PC-3 (cell line): Measurements from ENCODE around the gene CTSZ. TPM values are rescaled to one million over a fixed set of nuclear protein-coding genes. Genes with fewer than 3 reads are reported as not detected.

Experiments used
- ATAC-seq: fragments of 200-7000 bp; cut with Tn5 transposase; 2 replicates; pipeline ENCODE4 v1.9.1; 2020; ENCODE audit warnings: mild to moderate bottlenecking, moderate library complexity
- BruUV-seq: library from RNA; stranded (reverse); fragments of 400-500 nt; replicated peaks from 2 replicates; lab custom pipeline; 2021; lab: Mats Ljungman, UMichigan
- CTCF ChIA-PET: fragments of 300-600 bp; sonication (Branson Sonifier 250); formaldehyde crosslinking; loops from one replicate; lab custom pipeline; 2022; ENCODE audit warnings: antibody characterized with exemption; lab: Charles Lee
- POLR2A ChIA-PET: fragments of 300-600 bp; sonication (Branson Sonifier 250); formaldehyde crosslinking; loops from one replicate; lab custom pipeline; 2022; ENCODE audit warnings: antibody characterized with exemption; ENCODE audit not compliant: unreplicated experiment; lab: Charles Lee
- DNase-seq: peaks from one replicate; pipeline ENCODE4 v3.0.0-alpha.2; 2015
- H2AFZ ChIP-seq: fragments of 300-600 bp; sonication (generic); 2 replicates; pipeline ENCODE4 v1.6.0; 2016; ENCODE audit warnings: antibody characterized with exemption, low read length
- H3F3A ChIP-seq: fragments of 300-600 bp; sonication (generic); one replicate; pipeline ENCODE4 v1.6.0; 2017; ENCODE audit warnings: antibody characterized with exemption, low read length, control low read depth, mild to moderate bottlenecking; ENCODE audit not compliant: unreplicated experiment
- H3K27ac ChIP-seq: fragments of 300-600 bp; sonication (generic); 2 replicates; pipeline ENCODE4 v1.5.1; 2016; ENCODE audit warnings: mild to moderate bottlenecking, low read length
- H3K27me3 ChIP-seq: fragments of 300-600 bp; sonication (generic); 2 replicates; pipeline ENCODE4 v1.6.1; 2016; ENCODE audit warnings: low read length, mixed read lengths
- H3K36me3 ChIP-seq: fragments of 300-600 bp; sonication (generic); 2 replicates; pipeline ENCODE4 v1.6.1; 2016; ENCODE audit warnings: low read depth, mixed run types, low read length, mixed read lengths
- H3K4me1 ChIP-seq: fragments of 300-600 bp; sonication (generic); 2 replicates; pipeline ENCODE4 v1.5.1; 2016; ENCODE audit warnings: low read length; ENCODE audit not compliant: insufficient read depth
- H3K4me2 ChIP-seq: fragments of 300-600 bp; sonication (generic); 2 replicates; pipeline ENCODE4 v1.6.0; 2016; ENCODE audit warnings: low read length
- H3K4me3 ChIP-seq: fragments of 300-600 bp; sonication (generic); 2 replicates; pipeline ENCODE4 v1.5.1; 2016; ENCODE audit warnings: mild to moderate bottlenecking, low read length, mixed read lengths
- H3K79me2 ChIP-seq: fragments of 300-600 bp; sonication (generic); 2 replicates; pipeline ENCODE4 v1.6.1; 2017; ENCODE audit warnings: low read length, mixed read lengths
- H3K9ac ChIP-seq: fragments of 300-600 bp; sonication (generic); 2 replicates; pipeline ENCODE4 v1.6.0; 2016; ENCODE audit warnings: mild to moderate bottlenecking, low read length
- H3K9me2 ChIP-seq: fragments of 300-600 bp; sonication (generic); replicated peaks from 2 replicates; pipeline ENCODE4 v1.6.1; 2016; ENCODE audit warnings: mixed run types, low read length, mixed read lengths
- H3K9me3 ChIP-seq: fragments of 300-600 bp; sonication (generic); 2 replicates; pipeline ENCODE4 v1.6.1; 2016; ENCODE audit warnings: low read length, mixed read lengths
- H4K20me1 ChIP-seq: fragments of 300-600 bp; sonication (generic); 2 replicates; pipeline ENCODE4 v1.6.1; 2016; ENCODE audit warnings: low read length, mixed read lengths
- CTCF ChIP-seq: fragments of 300-600 bp; sonication (generic); conservative IDR thresholded peaks from 2 replicates; pipeline ENCODE4 v1.5.1; 2017; ENCODE audit warnings: antibody characterized with exemption, low read depth, mild to moderate bottlenecking, low read length
- EZH2 ChIP-seq: fragments of 300-600 bp; sonication (generic); IDR thresholded peaks from one replicate; pipeline ENCODE4 v1.6.1; 2017; ENCODE audit warnings: antibody characterized with exemption, mild to moderate bottlenecking, low read length; ENCODE audit not compliant: unreplicated experiment
- EZH2phosphoT487 ChIP-seq: fragments of 300-600 bp; sonication (generic); IDR thresholded peaks from 2 replicates; pipeline ENCODE4 v1.6.1; 2018; ENCODE audit warnings: mild to moderate bottlenecking, antibody characterized with exemption, low read length, borderline replicate concordance
- intact Hi-C: fragments of 100-400 bp; cut with micrococcal nuclease; formaldehyde crosslinking; loops from 2 replicates; pipeline ENCODE4 v1.9.0; 2023
- total RNA-seq: library from RNA; depleted of rRNA; stranded (reverse); fragments of >200 nt; gene quantifications from 2 replicates; pipeline ENCODE4 v1.2.3, GENCODE V29; 2014

CTSZ gene
- total RNA-seq, 1 experiment from 2014 or later, result 191 TPM

GRCh38 chr20:58973179-58973578 lies 33.9 kb downstream of the CTSZ start:
- H3K4me1 ChIP-seq, result no peaks in the 10 kb centered on the region
- no peak for TF ChIP-seq EZH2
- TF ChIP-seq EZH2phosphoT487, result no peak
- TF ChIP-seq CTCF, result no peak
- no peak overlapping the region for H3K9ac ChIP-seq
- H2AFZ ChIP-seq, result no peak overlapping the region
- no peaks in the 10 kb centered on the region for H3K36me3 ChIP-seq
- CTCF ChIA-PET, result no interaction called here
- no peak overlapping the region for H3K4me2 ChIP-seq
- no peaks in the 10 kb centered on the region for H3K9me2 ChIP-seq
- no TSS peak for BruUV-seq
- ATAC-seq (no peak), DNase-seq (no peak)
- H4K20me1 ChIP-seq, result no peaks in the 10 kb centered on the region
- intact Hi-C loops, result no loop called here
- H3F3A ChIP-seq, result no peaks in the 10 kb centered on the region
- H3K27ac ChIP-seq, result no peak overlapping the region
- H3K27me3 ChIP-seq, result peaks cover 36% of the 10 kb centered on the region
- peaks cover 12% of the 10 kb centered on the region for H3K9me3 ChIP-seq
- H3K79me2 ChIP-seq, result no peaks in the 10 kb centered on the region
- POLR2A ChIA-PET, result no interaction called here
- H3K4me3 ChIP-seq, result no peak overlapping the region

GRCh38 chr20:58971429-58971828 lies 35.6 kb downstream of the CTSZ start:
- H4K20me1 ChIP-seq, result no peaks in the 10 kb centered on the region
- H2AFZ ChIP-seq, result no peak overlapping the region
- ChIA-PET CTCF (no interaction called here), POLR2A (no interaction called here)
- H3K4me1 ChIP-seq, result no peaks in the 10 kb centered on the region
- H3K4me3 ChIP-seq, result no peak overlapping the region
- H3K27me3 ChIP-seq, result peaks cover 40% of the 10 kb centered on the region
- no peaks in the 10 kb centered on the region for H3K36me3 ChIP-seq
- no peak overlapping the region for H3K27ac ChIP-seq
- no TSS peak for BruUV-seq
- ATAC-seq (no peak), DNase-seq (no peak)
- no peaks in the 10 kb centered on the region for H3K9me2 ChIP-seq
- H3K9ac ChIP-seq, result no peak overlapping the region
- no peak for TF ChIP-seq CTCF
- TF ChIP-seq EZH2phosphoT487, result no peak
- TF ChIP-seq EZH2, result no peak
- H3K4me2 ChIP-seq, result no peak overlapping the region
- intact Hi-C loops, result no loop called here
- H3K79me2 ChIP-seq, result no peaks in the 10 kb centered on the region
- H3F3A ChIP-seq, result no peaks in the 10 kb centered on the region
- H3K9me3 ChIP-seq, result peaks cover 12% of the 10 kb centered on the region

- H3K9me2 ChIP-seq, result no peaks in the 10 kb centered on the region
- CTCF ChIA-PET, result no interaction called here
- TF ChIP-seq EZH2, result no peak
- TF ChIP-seq CTCF, result no peak
- TF ChIP-seq EZH2phosphoT487, result no peak
- H3K27me3 ChIP-seq, result peaks cover 52% of the 10 kb centered on the region
- POLR2A ChIA-PET, result no interaction called here
- H3K9me3 ChIP-seq, result peaks cover 9% of the 10 kb centered on the region
- BruUV-seq, result no TSS peak
- ATAC-seq (no peak), DNase-seq (no peak)
- no peak overlapping the region for H3K27ac ChIP-seq
- H2AFZ ChIP-seq, result no peak overlapping the region
- H3K4me2 ChIP-seq, result no peak overlapping the region
- H3K4me3 ChIP-seq, result no peak overlapping the region
- H3K4me1 ChIP-seq, result no peaks in the 10 kb centered on the region
- no peaks in the 10 kb centered on the region for H4K20me1 ChIP-seq
- intact Hi-C loops, result no loop called here
- no peaks in the 10 kb centered on the region for H3F3A ChIP-seq
- H3K79me2 ChIP-seq, result no peaks in the 10 kb centered on the region
- no peak overlapping the region for H3K9ac ChIP-seq
- no peaks in the 10 kb centered on the region for H3K36me3 ChIP-seq
These were observed 36.9 kb downstream of the CTSZ start for GRCh38 chr20:58970146-58970545.
